H1 (cell line): ENCODE results near the gene CC2D1A. TPM values are rescaled to one million over a fixed set of nuclear protein-coding genes. Genes with fewer than 3 reads are reported as not detected.

Experiments used
- CTCF ChIA-PET: fragments of 300-600 bp; sonication (Branson Sonifier 250); formaldehyde crosslinking; loops from one replicate; lab custom pipeline; 2021; ENCODE audit not compliant: partially characterized antibody; lab: Charles Lee
- POLR2A ChIA-PET: fragments of 300-600 bp; sonication (Branson Sonifier 250); formaldehyde crosslinking; loops from one replicate; lab custom pipeline; 2021; ENCODE audit warnings: inconsistent platforms; ENCODE audit not compliant: partially characterized antibody; lab: Charles Lee
- DNase-seq, 2 experiments: peaks; one replicate each; pipeline versions ENCODE4 v3.0.0 to v3.0.0-alpha.2; 2010 to 2022; ENCODE audit warnings: low spot score in 2 of 2, low read depth in 1 of 2, mixed read lengths in 1 of 2
- FAIRE-seq: peaks from 2 replicates; lab custom pipeline; 2011; peaks lifted over from hg19 to GRCh38; lab: Jason Lieb, UNC
- H2AFZ ChIP-seq: 2 replicates; pipeline ENCODE4 v1.8.1; 2012; ENCODE audit warnings: low read length, inconsistent platforms
- H2AK5ac ChIP-seq: 2 replicates; pipeline ENCODE4 v1.6.1; 2013; ENCODE audit warnings: low read depth, low read length
- H2BK120ac ChIP-seq: replicated peaks from 2 replicates; pipeline ENCODE3; 2013; ENCODE audit warnings: low read depth, low read length, inconsistent platforms
- H2BK12ac ChIP-seq: 2 replicates; pipeline ENCODE4 v1.6.1; 2013; ENCODE audit warnings: low read depth, low read length
- H2BK15ac ChIP-seq: 2 replicates; pipeline ENCODE4 v1.6.1; 2013; ENCODE audit warnings: low read length
- H2BK20ac ChIP-seq: 2 replicates; pipeline ENCODE4 v1.6.1; 2013; ENCODE audit warnings: low read length
- H2BK5ac ChIP-seq: 2 replicates; pipeline ENCODE4 v1.6.1; 2013; ENCODE audit warnings: low read depth, low read length
- H3K14ac ChIP-seq: 2 replicates; pipeline ENCODE4 v1.6.1; 2013; ENCODE audit warnings: inconsistent platforms; ENCODE audit not compliant: insufficient read length
- H3K18ac ChIP-seq: 2 replicates; pipeline ENCODE4 v1.6.1; 2013; ENCODE audit warnings: low read length; ENCODE audit errors: extremely low read depth
- H3K23ac ChIP-seq: 2 replicates; pipeline ENCODE4 v1.6.1; 2013; ENCODE audit warnings: inconsistent platforms; ENCODE audit not compliant: insufficient read length
- H3K23me2 ChIP-seq: 2 replicates; pipeline ENCODE4 v1.6.1; 2013; ENCODE audit warnings: low read depth, low read length
- H3K27ac ChIP-seq: 2 replicates; pipeline ENCODE4 v1.6.1; 2011; ENCODE audit warnings: low read depth, low read length, inconsistent platforms
- H3K27me3 ChIP-seq, 4 experiments: replicated peaks in 1 of 4; 1 replicate in 1 of 4; 2 replicates in 3 of 4; pipeline versions ENCODE4 v1.6.1 to v1.8.1; 2011 to 2013; ENCODE audit warnings: low read length in 3 of 4, mild to moderate bottlenecking in 3 of 4, inconsistent platforms in 2 of 4, mixed read lengths in 2 of 4, moderate library complexity in 1 of 4; ENCODE audit not compliant: control insufficient read depth in 3 of 4, insufficient read depth in 3 of 4; ENCODE audit errors: extremely low read depth in 1 of 4
- H3K36me3 ChIP-seq, 4 experiments: 2 replicates each; pipeline versions ENCODE4 v1.6.1 to v1.8.1; 2011 to 2013; ENCODE audit warnings: mild to moderate bottlenecking in 4 of 4, low read length in 3 of 4, moderate library complexity in 2 of 4, control low read depth in 1 of 4, inconsistent platforms in 1 of 4; ENCODE audit not compliant: insufficient read depth in 4 of 4, control insufficient read depth in 2 of 4
- H3K4ac ChIP-seq: replicated peaks from 2 replicates; pipeline ENCODE3; 2013; ENCODE audit warnings: low read length, low read depth, mixed read lengths, inconsistent platforms; ENCODE audit not compliant: insufficient read length
- H3K4me1 ChIP-seq, 4 experiments: replicated peaks in 1 of 4; 1 replicate in 1 of 4; 2 replicates in 3 of 4; pipeline versions ENCODE4 v1.6.1 to v1.8.1; 2011 to 2013; ENCODE audit warnings: low read length in 3 of 4, inconsistent platforms in 2 of 4, mixed read lengths in 1 of 4; ENCODE audit not compliant: insufficient read depth in 4 of 4, control insufficient read depth in 3 of 4
- H3K4me2 ChIP-seq, 2 experiments: 2 replicates each; pipeline versions ENCODE4 v1.6.1 to v1.8.1; 2011 to 2013; ENCODE audit warnings: low read depth in 2 of 2, low read length in 2 of 2, control low read depth in 1 of 2, inconsistent platforms in 1 of 2, mild to moderate bottlenecking in 1 of 2; ENCODE audit not compliant: insufficient read depth in 1 of 2
- H3K4me3 ChIP-seq, 4 experiments: fragments of 200-600, 300-600 bp in 1 of 4; sonication (generic), shearing (Covaris generic), sonication (Bioruptor Twin) in 1 of 4; 2 replicates each; pipeline versions ENCODE4 v1.5.1 to v1.8.1; 2011 to 2016; ENCODE audit warnings: low read length in 4 of 4, low read depth in 3 of 4, control low read depth in 2 of 4, inconsistent platforms in 2 of 4, mild to moderate bottlenecking in 2 of 4, mixed read lengths in 1 of 4, moderate library complexity in 1 of 4; ENCODE audit not compliant: insufficient read depth in 2 of 4; ENCODE audit errors: extremely low read depth in 1 of 4
- H3K56ac ChIP-seq: replicated peaks from 2 replicates; pipeline ENCODE3; 2013; ENCODE audit warnings: low read depth, mild to moderate bottlenecking, mixed read lengths, low read length, inconsistent platforms; ENCODE audit not compliant: insufficient read length
- H3K79me1 ChIP-seq: 2 replicates; pipeline ENCODE4 v1.6.1; 2013; ENCODE audit warnings: low read depth, low read length, control low read depth
- H3K79me2 ChIP-seq, 2 experiments: 2 replicates each; pipeline versions ENCODE4 v1.6.1 to v1.8.1; 2012 to 2013; ENCODE audit warnings: low read length in 2 of 2, mild to moderate bottlenecking in 2 of 2, inconsistent platforms in 1 of 2; ENCODE audit not compliant: insufficient read depth in 2 of 2, control insufficient read depth in 1 of 2
- H3K9ac ChIP-seq, 4 experiments: replicated peaks in 1 of 4; 1 replicate in 1 of 4; 2 replicates in 3 of 4; pipeline versions ENCODE4 v1.6.1 to v1.8.1; 2011 to 2013; ENCODE audit warnings: low read depth in 3 of 4, low read length in 3 of 4, control low read depth in 2 of 4, mild to moderate bottlenecking in 2 of 4, moderate library complexity in 2 of 4, inconsistent platforms in 1 of 4; ENCODE audit errors: extremely low read depth in 1 of 4
- H3K9me3 ChIP-seq, 2 experiments: 2 replicates each; pipeline versions ENCODE4 v1.6.1 to v1.8.1; 2012 to 2013; ENCODE audit warnings: mild to moderate bottlenecking in 2 of 2, moderate library complexity in 2 of 2, control low read depth in 1 of 2, inconsistent platforms in 1 of 2, low read depth in 1 of 2, low read length in 1 of 2, mixed read lengths in 1 of 2; ENCODE audit not compliant: insufficient read depth in 2 of 2
- H4K20me1 ChIP-seq, 2 experiments: replicated peaks in 1 of 2; 2 replicates each; pipeline versions ENCODE3 to v1.8.1; 2011 to 2013; ENCODE audit warnings: inconsistent platforms in 2 of 2, low read length in 2 of 2, mild to moderate bottlenecking in 1 of 2; ENCODE audit not compliant: insufficient read depth in 2 of 2, control insufficient read depth in 1 of 2
- H4K5ac ChIP-seq: 2 replicates; pipeline ENCODE4 v1.6.1; 2013; ENCODE audit warnings: low read length, low read depth, mixed read lengths, inconsistent platforms; ENCODE audit not compliant: insufficient read length
- H4K8ac ChIP-seq: 2 replicates; pipeline ENCODE4 v1.8.0; 2013; ENCODE audit warnings: mild to moderate bottlenecking, moderate library complexity, low read length, inconsistent platforms; ENCODE audit not compliant: insufficient read depth; ENCODE audit errors: extremely low read depth
- H4K91ac ChIP-seq: replicated peaks from 2 replicates; pipeline ENCODE3; 2013; ENCODE audit warnings: low read length, mixed read lengths, inconsistent platforms; ENCODE audit not compliant: insufficient read length
- EGR1 ChIP-seq: IDR thresholded peaks from 2 replicates; pipeline ENCODE4 v1.6.1; 2011; ENCODE audit warnings: low read depth, low read length, borderline replicate concordance
- EZH2 ChIP-seq: fragments of 200-600 bp; sonication (generic); IDR thresholded peaks from 2 replicates; pipeline ENCODE4 v1.7.1; 2012; ENCODE audit warnings: low read depth, mild to moderate bottlenecking, moderate library complexity, low read length, inconsistent platforms; ENCODE audit not compliant: severe bottlenecking
- JUN ChIP-seq: IDR thresholded peaks from 2 replicates; pipeline ENCODE4 v1.6.1; 2011; ENCODE audit warnings: low read depth, mild to moderate bottlenecking, improper control_type of control experiment, low read length
- TAF1 ChIP-seq: IDR thresholded peaks from 2 replicates; pipeline ENCODE4 v1.6.1; 2011; ENCODE audit warnings: mild to moderate bottlenecking, low read depth, low read length
- TEAD4 ChIP-seq: IDR thresholded peaks from 2 replicates; pipeline ENCODE4 v1.6.1; 2012; ENCODE audit warnings: low read depth, low read length, inconsistent platforms, mixed read lengths
- WGBS, 2 experiments: shearing (Covaris generic) in 1 of 2; methylation state at CpG; one replicate each; pipeline versions ENCODE4 v1.1.6 to v1.1.7; 2013 to 2015; ENCODE audit warnings: low lambda C conversion rate in 2 of 2, mixed read lengths in 2 of 2, inconsistent platforms in 1 of 2, low coverage in 1 of 2, missing lambda C conversion rate in 1 of 2; ENCODE audit not compliant: insufficient replicate concordance in 2 of 2, insufficient coverage in 1 of 2, insufficient read length in 1 of 2; ENCODE audit errors: extremely low coverage in 1 of 2, missing lambda C conversion rate in 1 of 2; 5-methylcytosine and 5-hydroxymethylcytosine counted together
- polyA plus RNA-seq, 7 experiments: library from polyadenylated mRNA; depleted of rRNA in 3 of 7; stranded (reverse) in 5 of 7; unstranded in 2 of 7; fragments of >200 nt in 5 of 7; fragments of 200-250 nt in 2 of 7; gene quantifications; 1 replicate in 5 of 7; 2 replicates in 1 of 7; 4 replicates in 1 of 7; pipeline versions ENCODE4 v1.2.1 to v1.2.3, GENCODE V29; 2011 to 2013; ENCODE audit warnings: missing spikeins in 2 of 7, mixed read lengths in 2 of 7
- total RNA-seq: library from RNA; stranded (reverse); fragmentation: NEBNext Ultra II Directional; extraction: Animal tissue kit (Norgen Biotek cat#: 25700); gene quantifications from 2 replicates; pipeline ENCODE4 v1.2.1, GENCODE V29; 2021

The CC2D1A gene
- total and polyA plus RNA-seq, 2 of the 8 experiments (the other 6 are each of a cell fraction or from before 2014, with no cell fraction given) = 12.5 to 33.0 TPM

DNA sequence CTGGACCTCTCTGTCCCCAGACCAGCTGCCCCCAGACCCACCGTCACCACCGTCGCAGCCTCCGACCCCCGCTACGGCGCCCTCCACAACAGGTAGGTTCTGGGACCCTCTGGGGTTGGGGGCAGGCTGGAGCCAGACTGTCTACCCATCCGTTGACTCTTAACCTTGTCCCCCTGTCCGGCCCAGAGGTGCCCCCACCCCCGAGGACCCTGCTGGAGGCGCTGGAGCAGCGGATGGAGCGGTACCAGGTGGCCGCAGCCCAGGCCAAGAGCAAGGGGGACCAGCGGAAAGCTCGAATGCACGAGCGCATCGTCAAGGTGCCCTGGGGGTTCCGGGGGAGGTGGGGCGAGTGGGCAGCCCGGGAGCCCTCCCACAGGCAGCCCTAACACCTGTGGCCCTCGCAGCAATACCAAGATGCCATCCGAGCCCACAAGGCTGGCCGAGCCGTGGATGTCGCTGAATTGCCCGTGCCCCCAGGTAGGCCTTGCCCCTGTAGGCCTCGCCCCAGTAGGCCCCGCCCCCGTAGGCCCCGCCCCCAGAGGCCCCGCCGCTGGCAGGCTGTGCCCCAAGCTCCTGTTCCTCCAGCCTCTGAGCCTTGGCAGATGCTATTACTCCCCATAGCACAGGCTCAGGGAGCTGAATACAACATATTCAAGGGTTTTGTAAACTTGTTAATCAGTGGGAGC lies 12.9 kb downstream of the CC2D1A start:
- Histone ChIP-seq H4K91ac (no peak overlapping the region), H2AFZ (no peak overlapping the region), H3K9me3 (peaks cover 9 to 10% of the 10 kb centered on the region in 2 experiments), H3K79me1 (no peaks in the 10 kb centered on the region), H4K8ac (no peak overlapping the region), H3K4ac (no peak overlapping the region), H3K23me2 (no peaks in the 10 kb centered on the region), H2BK12ac (no peak overlapping the region), H3K23ac (no peak overlapping the region), H3K9ac (no peak overlapping the region), H3K14ac (no peak overlapping the region), H3K27me3 (no peaks in the 10 kb centered on the region), H3K4me2 (no peak overlapping the region), H3K36me3 (peaks cover 9 to 44% (median 37%) of the 10 kb centered on the region in 4 experiments), H3K27ac (no peak overlapping the region), H3K4me3 (no peak overlapping the region), H3K79me2 (no peaks in the 10 kb centered on the region), H4K5ac (no peak overlapping the region), H2BK15ac (no peak overlapping the region), H3K18ac (no peak overlapping the region), H2BK20ac (no peak overlapping the region), H4K20me1 (peaks cover 0 to 3% of the 10 kb centered on the region in 2 experiments), H2BK5ac (no peak overlapping the region), H3K4me1 (no peaks in the 10 kb centered on the region), H3K56ac (no peak overlapping the region), H2AK5ac (no peak overlapping the region), H2BK120ac (no peak overlapping the region)
- TF ChIP-seq TAF1 (no peak), EGR1 (no peak), JUN (no peak), TEAD4 (no peak), EZH2 (no peak)
- ChIA-PET CTCF (interaction anchor here (1.0 to 1.3 kb wide), 3 partner anchors 8 to 124 kb away, joined by 3 to 6 read pairs (median 4); no protein-coding TSS in a partner anchor), POLR2A (interaction anchor here (1.1 to 1.3 kb wide), 6 partner anchors 8 to 124 kb away, joined by 3 to 5 read pairs (median 3); no protein-coding TSS in a partner anchor)
- 96% methylated on average over 4 of the region's 34 CpGs; no CpG with 5 or more reads in 1 of the 2 experiments for WGBS, 2 experiments
- FAIRE-seq (no peak), DNase-seq (peak in 1 of 2 experiments; percentile 64)
